Stimulated activated naive CD8-positive, alpha-beta T cell treated with anti-CD3 and anti-CD28 coated beads, Interleukin-15, Interleukin-2, amounts not matched to agents 100 ng/mL and 50 ng/mL, for 24 hours (primary cell): Measurements from ENCODE around the gene RGMA.

ENCODE experiments used
- H3K27ac Mint-ChIP-seq: one replicate; pipeline ENCODE4 v1.8.0; 2021; ENCODE audit warnings: mild to moderate bottlenecking, mixed read lengths
- H3K27me3 Mint-ChIP-seq: one replicate; pipeline ENCODE4 v1.8.0; 2021; ENCODE audit warnings: mixed read lengths
- H3K36me3 Mint-ChIP-seq: one replicate; pipeline ENCODE4 v1.8.0; 2021; ENCODE audit warnings: low read depth, mixed read lengths
- H3K4me1 Mint-ChIP-seq: one replicate; pipeline ENCODE4 v1.8.0; 2021; ENCODE audit warnings: low read depth, mixed read lengths
- H3K4me3 Mint-ChIP-seq: one replicate; pipeline ENCODE4 v1.8.0; 2021; ENCODE audit warnings: mild to moderate bottlenecking, mixed read lengths
- H3K9me3 Mint-ChIP-seq: one replicate; pipeline ENCODE4 v1.8.0; 2021; ENCODE audit warnings: mixed read lengths

RGMA gene

GRCh38 chr15:93110502-93111040 is 21.6 kb upstream of the RGMA start:
- no peaks in the 10 kb centered on the region for H3K4me1 Mint-ChIP-seq
- H3K9me3 Mint-ChIP-seq = no peaks in the 10 kb centered on the region
- peaks cover 42% of the 10 kb centered on the region for H3K27me3 Mint-ChIP-seq
- H3K36me3 Mint-ChIP-seq = no peaks in the 10 kb centered on the region
- no peak overlapping the region for H3K4me3 Mint-ChIP-seq
- no peak overlapping the region for H3K27ac Mint-ChIP-seq

- Mint-ChIP-seq H3K27ac (no peak overlapping the region), H3K4me1 (no peaks in the 10 kb centered on the region), H3K27me3 (peaks cover 42% of the 10 kb centered on the region), H3K36me3 (no peaks in the 10 kb centered on the region), H3K9me3 (no peaks in the 10 kb centered on the region), H3K4me3 (no peak overlapping the region)
Observed at GRCh38 chr15:93109336-93110102, 20.5 kb upstream of the RGMA start.

GRCh38 chr15:93107646-93108045 is 18.6 kb upstream of the RGMA start:
- Mint-ChIP-seq H3K4me3 (no peak overlapping the region), H3K4me1 (no peaks in the 10 kb centered on the region), H3K27me3 (peaks cover 48% of the 10 kb centered on the region), H3K27ac (no peak overlapping the region), H3K9me3 (no peaks in the 10 kb centered on the region), H3K36me3 (no peaks in the 10 kb centered on the region)

- H3K27me3 Mint-ChIP-seq = peaks cover 36% of the 10 kb centered on the region
- H3K9me3 Mint-ChIP-seq = no peaks in the 10 kb centered on the region
- H3K27ac Mint-ChIP-seq = no peak overlapping the region
- H3K36me3 Mint-ChIP-seq = no peaks in the 10 kb centered on the region
- H3K4me1 Mint-ChIP-seq = no peaks in the 10 kb centered on the region
- no peak overlapping the region for H3K4me3 Mint-ChIP-seq
Observed at GRCh38 chr15:93105485-93105884, 16.5 kb upstream of the RGMA start.

GRCh38 chr15:93103823-93104222 is 14.8 kb upstream of the RGMA start:
- H3K4me3 Mint-ChIP-seq = no peak overlapping the region
- no peaks in the 10 kb centered on the region for H3K9me3 Mint-ChIP-seq

GRCh38 chr15:93102211-93102610 is 13.2 kb upstream of the RGMA start:
- Mint-ChIP-seq H3K9me3 (no peaks in the 10 kb centered on the region), H3K4me1 (no peaks in the 10 kb centered on the region), H3K27ac (no peak overlapping the region), H3K36me3 (no peaks in the 10 kb centered on the region), H3K27me3 (peaks cover 18% of the 10 kb centered on the region), H3K4me3 (no peak overlapping the region)

More at GRCh38 chr15:93103823-93104222, 14.8 kb upstream of the RGMA start:
- Mint-ChIP-seq H3K27me3 (peaks cover 28% of the 10 kb centered on the region), H3K36me3 (no peaks in the 10 kb centered on the region), H3K27ac (no peak overlapping the region), H3K4me1 (no peaks in the 10 kb centered on the region)

GRCh38 chr15:93093765-93094164 is 4.8 kb upstream of the RGMA start:
- H3K4me1 Mint-ChIP-seq = peaks cover 6% of the 10 kb centered on the region
- no peaks in the 10 kb centered on the region for H3K9me3 Mint-ChIP-seq
- no peak overlapping the region for H3K4me3 Mint-ChIP-seq
- H3K27me3 Mint-ChIP-seq = peaks cover 24% of the 10 kb centered on the region
- H3K36me3 Mint-ChIP-seq = no peaks in the 10 kb centered on the region
- no peak overlapping the region for H3K27ac Mint-ChIP-seq

GRCh38 chr15:93091465-93091864 is 2.5 kb upstream of the RGMA start:
- H3K4me1 Mint-ChIP-seq = peaks cover 16% of the 10 kb centered on the region
- H3K27me3 Mint-ChIP-seq = peaks cover 41% of the 10 kb centered on the region
- no peaks in the 10 kb centered on the region for H3K9me3 Mint-ChIP-seq
- H3K27ac Mint-ChIP-seq = no peak overlapping the region
- H3K4me3 Mint-ChIP-seq = no peak overlapping the region
- H3K36me3 Mint-ChIP-seq = no peaks in the 10 kb centered on the region

GRCh38 chr15:93089727-93090305 is 805 bp upstream of the RGMA start:
- Mint-ChIP-seq H3K27ac (no peak overlapping the region), H3K4me3 (peak overlapping the region; percentile 60), H3K36me3 (no peaks in the 10 kb centered on the region), H3K4me1 (peaks cover 16% of the 10 kb centered on the region), H3K27me3 (peaks cover 54% of the 10 kb centered on the region), H3K9me3 (no peaks in the 10 kb centered on the region)

GRCh38 chr15:93088200-93088980 is 621 bp downstream of the RGMA start:
- Mint-ChIP-seq H3K9me3 (no peaks in the 10 kb centered on the region), H3K4me3 (peak overlapping the region; percentile 79), H3K27ac (no peak overlapping the region), H3K36me3 (no peaks in the 10 kb centered on the region), H3K4me1 (peaks cover 16% of the 10 kb centered on the region), H3K27me3 (peaks cover 62% of the 10 kb centered on the region)

GRCh38 chr15:93087825-93088199 is 1.2 kb downstream of the RGMA start:
- H3K4me3 Mint-ChIP-seq = peak overlapping the region; percentile 79

GRCh38 chr15:93086791-93087190 is 2.2 kb downstream of the RGMA start:
- H3K27ac Mint-ChIP-seq = no peak overlapping the region
- H3K4me3 Mint-ChIP-seq = no peak overlapping the region
- H3K36me3 Mint-ChIP-seq = no peaks in the 10 kb centered on the region
- peaks cover 16% of the 10 kb centered on the region for H3K4me1 Mint-ChIP-seq
- no peaks in the 10 kb centered on the region for H3K9me3 Mint-ChIP-seq
- peaks cover 75% of the 10 kb centered on the region for H3K27me3 Mint-ChIP-seq

More at GRCh38 chr15:93087825-93088199, 1.2 kb downstream of the RGMA start:
- peaks cover 16% of the 10 kb centered on the region for H3K4me1 Mint-ChIP-seq
- peaks cover 65% of the 10 kb centered on the region for H3K27me3 Mint-ChIP-seq
- H3K27ac Mint-ChIP-seq = no peak overlapping the region
- no peaks in the 10 kb centered on the region for H3K9me3 Mint-ChIP-seq
- H3K36me3 Mint-ChIP-seq = no peaks in the 10 kb centered on the region

- peaks cover 16% of the 10 kb centered on the region for H3K4me1 Mint-ChIP-seq
- peaks cover 74% of the 10 kb centered on the region for H3K27me3 Mint-ChIP-seq
- H3K36me3 Mint-ChIP-seq = no peaks in the 10 kb centered on the region
- H3K4me3 Mint-ChIP-seq = no peak overlapping the region
- no peak overlapping the region for H3K27ac Mint-ChIP-seq
- H3K9me3 Mint-ChIP-seq = no peaks in the 10 kb centered on the region
Observed at GRCh38 chr15:93085692-93086091, 3.3 kb downstream of the RGMA start.

- no peaks in the 10 kb centered on the region for H3K36me3 Mint-ChIP-seq
- H3K4me1 Mint-ChIP-seq = peaks cover 5% of the 10 kb centered on the region
- H3K27me3 Mint-ChIP-seq = peaks cover 73% of the 10 kb centered on the region
- no peak overlapping the region for H3K4me3 Mint-ChIP-seq
- H3K27ac Mint-ChIP-seq = no peak overlapping the region
- no peaks in the 10 kb centered on the region for H3K9me3 Mint-ChIP-seq
Observed at GRCh38 chr15:93082861-93083260, 6.2 kb downstream of the RGMA start.

- H3K4me3 Mint-ChIP-seq = no peak overlapping the region
- peaks cover 62% of the 10 kb centered on the region for H3K27me3 Mint-ChIP-seq
- H3K36me3 Mint-ChIP-seq = no peaks in the 10 kb centered on the region
- no peak overlapping the region for H3K27ac Mint-ChIP-seq
- H3K9me3 Mint-ChIP-seq = no peaks in the 10 kb centered on the region
- H3K4me1 Mint-ChIP-seq = no peaks in the 10 kb centered on the region
Observed at GRCh38 chr15:93081399-93081798, 7.6 kb downstream of the RGMA start.
